HL-60/S4 (cell line): ENCODE measurements around the gene NKTR.

ENCODE experiments used
- in situ Hi-C: fragments of 300-500 bp; cut with MboI; formaldehyde crosslinking; loops from 2 replicates; pipeline ENCODE4 v1.14.3; 2022; ENCODE audit warnings: low sequenced_read_pairs

Gene NKTR

DNA sequence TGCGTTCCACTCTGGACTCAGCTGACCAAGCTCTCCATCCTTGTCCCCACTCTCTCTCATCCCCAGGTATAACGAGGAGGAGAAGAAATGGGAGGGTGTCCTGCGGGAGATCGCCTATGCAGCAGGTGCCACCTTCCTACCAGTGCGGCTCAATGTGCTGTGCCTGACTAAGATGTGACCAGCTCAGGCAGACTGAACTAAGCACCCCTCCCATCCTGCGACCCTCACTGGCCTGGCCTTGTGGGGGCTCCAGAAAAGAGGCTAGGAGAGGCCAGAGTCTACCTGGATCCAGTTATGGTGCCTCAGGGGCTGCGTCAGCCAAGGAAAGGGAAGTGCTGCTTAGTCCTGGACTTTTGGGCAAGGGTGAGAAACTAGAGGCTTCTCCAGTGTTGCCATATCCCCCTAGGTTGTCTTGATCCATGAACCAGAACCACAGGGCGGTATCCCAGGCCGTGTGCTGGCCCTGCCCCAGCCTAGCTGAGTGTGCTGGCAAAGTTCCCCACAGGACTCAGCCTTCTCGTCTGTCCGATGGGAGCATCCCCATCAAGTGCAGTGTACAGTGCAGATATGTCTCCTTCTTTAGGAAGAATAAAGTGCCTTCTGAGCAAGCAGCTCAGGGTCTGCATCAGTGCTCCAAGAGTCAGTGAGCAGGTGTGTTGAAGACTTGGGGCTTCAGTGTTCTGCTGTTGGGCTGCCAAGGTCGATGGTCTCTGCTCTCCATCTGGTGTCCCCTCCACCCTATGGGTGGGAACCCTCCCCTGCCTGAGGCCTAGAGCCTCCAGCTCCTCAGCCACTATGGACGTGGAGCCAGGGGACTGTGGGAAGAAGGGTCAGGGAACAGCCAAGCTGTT is 91.6 kb downstream of the NKTR start:
- in situ Hi-C loops: no loop called here

DNA sequence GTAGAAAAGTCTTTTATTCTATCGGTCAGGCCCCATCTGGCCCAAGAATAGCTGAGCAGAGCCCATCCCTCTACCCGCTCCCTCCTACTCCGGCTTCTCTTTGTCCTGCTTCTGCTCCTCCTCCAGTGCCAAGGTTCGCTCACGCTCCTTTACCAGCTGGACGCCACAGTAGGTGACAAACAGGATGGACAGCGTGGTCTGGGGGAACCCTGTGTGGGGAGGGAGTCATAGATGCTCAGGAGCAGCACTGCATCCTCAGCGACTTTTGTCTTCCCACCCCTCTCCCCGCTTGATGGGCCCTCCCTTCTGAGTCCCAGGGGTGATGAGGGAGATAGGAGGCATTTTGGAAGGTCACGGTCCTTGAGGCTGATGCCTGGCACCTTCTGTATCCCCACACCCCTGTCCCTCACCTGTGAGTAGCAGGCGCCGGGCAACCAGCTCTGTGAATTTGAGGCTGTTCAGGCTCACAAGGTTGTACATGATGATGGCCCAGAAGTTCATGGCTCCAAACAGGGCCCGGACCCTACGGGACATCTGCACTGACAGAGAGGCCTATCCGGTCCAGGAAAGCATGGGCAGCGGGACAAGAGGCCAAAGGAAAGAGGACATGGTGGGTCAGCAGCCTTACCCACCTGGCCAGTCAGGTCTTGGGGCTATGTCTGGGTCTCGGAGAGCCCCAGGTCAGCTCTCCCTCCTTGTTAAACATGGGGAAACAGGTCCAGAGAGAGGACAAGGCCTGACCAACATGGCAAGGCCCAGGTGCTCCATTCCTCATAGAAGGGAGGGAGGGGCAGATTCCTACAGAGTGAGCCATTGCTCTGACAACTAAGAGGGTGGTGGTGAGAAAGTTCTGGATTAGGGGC is 92.4 kb downstream of the NKTR start:
- in situ Hi-C loops: no loop called here

DNA sequence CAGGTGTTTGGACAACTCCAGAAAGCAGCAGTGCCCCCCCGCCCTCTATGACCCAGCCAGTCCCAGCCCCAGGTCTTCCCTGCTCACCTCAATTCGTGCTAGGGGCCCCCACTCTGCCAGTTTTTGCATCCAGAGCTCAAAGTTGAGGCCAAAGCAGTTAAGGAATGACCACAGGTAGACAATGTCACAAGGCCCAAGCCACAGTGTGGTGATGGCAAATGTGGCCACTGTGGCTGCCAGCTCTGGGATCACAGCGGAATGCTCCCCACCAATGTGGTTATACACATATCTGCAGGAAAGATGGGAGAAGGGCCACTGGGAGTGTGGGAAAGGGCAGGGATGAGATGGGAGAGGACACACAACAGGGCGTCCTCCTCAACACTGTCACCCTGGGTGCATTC is 93.0 kb downstream of the NKTR start:
- in situ Hi-C loops: no loop called here

DNA sequence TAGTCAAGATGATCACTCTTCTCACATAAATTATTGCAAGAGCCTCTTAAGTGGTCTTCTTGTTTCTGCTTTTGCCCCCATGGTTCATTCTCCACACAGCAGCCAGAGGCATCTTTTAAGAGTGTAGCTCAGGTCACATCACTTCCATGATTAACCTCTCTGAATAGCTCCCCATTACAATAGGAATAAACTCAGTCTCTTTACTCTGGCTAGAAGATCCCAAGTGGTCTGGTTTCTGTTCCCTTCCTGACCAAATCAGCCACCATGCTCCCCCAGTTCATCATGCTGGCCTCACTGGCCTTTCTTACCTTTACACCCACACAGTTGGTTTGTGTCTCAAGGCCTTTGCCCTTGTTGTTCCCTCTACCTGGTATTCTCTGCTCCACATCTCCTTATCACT is 93.9 kb downstream of the NKTR start:
- in situ Hi-C loops: no loop called here

DNA sequence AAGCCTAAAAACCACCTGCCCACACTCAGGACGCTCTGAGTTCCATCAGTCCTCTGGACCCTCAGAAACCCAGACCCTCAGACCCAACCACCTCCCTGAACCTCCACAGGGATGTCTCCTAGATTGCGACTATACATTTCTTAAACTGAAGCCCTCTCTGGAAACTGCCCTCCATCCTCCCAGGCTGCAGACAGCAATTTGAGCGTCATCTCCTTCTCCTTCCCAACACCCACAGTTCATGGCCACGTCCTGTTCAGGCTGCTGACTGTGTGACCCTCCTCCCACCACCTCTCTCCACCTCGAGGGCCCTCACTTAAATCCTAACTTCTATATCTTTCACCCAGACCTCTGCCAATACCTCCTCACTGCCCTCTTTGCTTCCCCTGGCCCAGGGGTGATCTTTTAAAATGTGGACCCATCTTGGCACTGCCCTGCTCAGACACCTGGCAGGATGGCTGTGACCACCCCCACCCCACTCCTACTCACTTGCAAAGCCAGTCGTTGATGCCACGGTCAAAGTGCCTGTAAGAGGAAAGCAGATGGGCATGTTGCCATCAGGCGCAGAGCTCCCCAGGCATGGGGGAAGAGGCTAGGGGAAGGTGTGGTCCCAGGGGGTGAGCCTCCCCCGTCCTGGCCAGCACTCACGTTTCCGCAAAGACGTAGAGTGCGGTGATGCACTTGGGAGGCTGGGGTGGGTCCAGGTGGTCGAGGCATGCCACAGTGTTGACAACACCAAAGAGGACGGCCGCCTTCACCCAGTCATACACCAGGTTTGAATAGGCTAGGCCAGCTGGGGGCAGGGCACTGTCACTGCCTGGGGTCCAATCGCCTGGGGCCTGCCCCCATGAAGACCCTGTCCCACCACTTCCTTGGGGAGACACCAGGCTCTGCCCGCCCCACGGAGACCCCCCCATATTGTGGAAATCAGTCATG is 96.1 kb downstream of the NKTR start:
- in situ Hi-C loops: no loop called here

- in situ Hi-C loops: no loop called here
These were observed 97.0 kb downstream of the NKTR start for GRCh38 chr3:42697289-42698051.
